Measurements from ENCODE around the gene AAK1. TPM values are rescaled to one million over a fixed set of nuclear protein-coding genes. Genes with fewer than 3 reads are reported as not detected.

Gene AAK1
- total and polyA plus RNA-seq, 2 donors (not counting 3 experiments of a cell fraction or from before 2014, with no cell fraction given) = 31.0 to 127 TPM

GRCh38 chr2:69570474-69570873 lies 73.1 kb downstream of the AAK1 start:
- ChIA-PET POLR2A (no interaction called here), CTCF (interaction anchor here (0.7 to 1.3 kb wide), 6 partner anchors 9 to 143 kb away, joined by 3 to 5 read pairs (median 3); no protein-coding TSS in a partner anchor)
- DNase-seq (ENCODE audit: low read depth, low spot score) = peak; percentile 34
- Histone ChIP-seq H3K4me2 (ENCODE audit: insufficient read depth, low read length) (no peak overlapping the region), H3K9me1 (replicated peaks; ENCODE audit: control insufficient read depth, extremely low read depth, insufficient read depth, low read length) (no peaks in the 10 kb centered on the region), H3K4me3 (replicated peaks in 1 of 3; ENCODE audit: insufficient read depth in 1 of 3, low read depth in 1 of 3, low read length in 3 of 3) (no peak overlapping the region), H2AFZ (ENCODE audit: low read depth, low read length) (no peak overlapping the region), H3K9ac (replicated peaks; ENCODE audit: extremely low read depth, insufficient read depth, low read length) (no peak overlapping the region), H3K27me3 (ENCODE audit: control insufficient read depth in 2 of 2, insufficient read depth in 2 of 2, low read length in 2 of 2) (no peaks in the 10 kb centered on the region), H3K36me3 (ENCODE audit: control insufficient read depth in 2 of 2, extremely low read depth in 1 of 2, insufficient read depth in 2 of 2, low read length in 2 of 2) (peaks cover 0 to 5% of the 10 kb centered on the region in 2 experiments), H3K27ac (ENCODE audit: insufficient read depth, low read depth, low read length) (no peak overlapping the region), H3K4me1 (ENCODE audit: control insufficient read depth, extremely low read depth, insufficient read depth, low read length) (peaks cover 2% of the 10 kb centered on the region), H3K79me2 (ENCODE audit: control insufficient read depth, insufficient read depth, low read length) (peaks cover 55% of the 10 kb centered on the region), H3K9me3 (replicated peaks; ENCODE audit: control insufficient read depth, insufficient read depth, low read length) (no peaks in the 10 kb centered on the region), H4K20me1 (replicated peaks; ENCODE audit: control insufficient read depth, extremely low read depth, insufficient read depth, low read length) (peaks cover 6% of the 10 kb centered on the region)
- TF ChIP-seq GATA2 (IDR thresholded peaks at IDR 0.05; ENCODE audit: insufficient read depth, insufficient read length, low read depth, low read length) (no peak), MYC (IDR thresholded peaks at IDR 0.05; ENCODE audit: low read depth, low read length) (no peak), FOS (IDR thresholded peaks at IDR 0.05; ENCODE audit: borderline replicate concordance, insufficient read depth, low read length) (no peak), POLR2AphosphoS5 (IDR thresholded peaks at IDR 0.05; ENCODE audit: insufficient read depth, low read depth, low read length) (no peak), POLR2A (IDR thresholded peaks at IDR 0.05; ENCODE audit: low read depth, low read length) (no peak), CTCF (IDR thresholded peaks at IDR 0.05; ENCODE audit: extremely low read depth in 1 of 2, insufficient read depth in 1 of 2, low read depth in 1 of 2, low read length in 2 of 2) (no peak), JUN (IDR thresholded peaks at IDR 0.05; ENCODE audit: borderline replicate concordance, insufficient read depth, insufficient read length, low read depth) (no peak), EZH2 (IDR thresholded peaks at IDR 0.05; ENCODE audit: borderline replicate concordance, low read depth, low read length, severe bottlenecking) (no peak), MAX (IDR thresholded peaks at IDR 0.05; ENCODE audit: insufficient read depth, insufficient read length) (no peak)
- no TSS peak for BruUV-seq (replicated peaks)
- intact Hi-C loops (cut with micrococcal nuclease) (no loop called here), dilution Hi-C loops (cut with MboI; ENCODE audit: extremely low pct_ligation_motif_present, low sequenced_read_pairs) (no loop called here)
- no peak for FAIRE-seq

Data from endothelial cell of umbilical vein (primary cell).